KMS-11 (cell line): ENCODE results near the gene THEMIS.

Experiments
- H2AFZ ChIP-seq: fragments of 200-600 bp; sonication (generic); 2 replicates; pipeline ENCODE4 v1.6.1; 2016; ENCODE audit warnings: antibody characterized with exemption, mixed run types, low read depth
- H3K27ac ChIP-seq: fragments of 200-600 bp; sonication (generic); 2 replicates; pipeline ENCODE4 v1.6.1; 2016; ENCODE audit warnings: mild to moderate bottlenecking, mixed run types
- H3K27me3 ChIP-seq: fragments of 200-600 bp; sonication (generic); 2 replicates; pipeline ENCODE4 v1.6.1; 2017; ENCODE audit warnings: mild to moderate bottlenecking, low read depth, mixed run types, moderate library complexity; ENCODE audit not compliant: insufficient read depth
- H3K36me3 ChIP-seq: fragments of 200-600 bp; sonication (generic); 2 replicates; pipeline ENCODE4 v1.6.1; 2017; ENCODE audit warnings: mild to moderate bottlenecking, mixed run types; ENCODE audit not compliant: insufficient read depth
- H3K4me1 ChIP-seq: fragments of 200-600 bp; sonication (generic); 2 replicates; pipeline ENCODE4 v1.6.1; 2016; ENCODE audit warnings: mild to moderate bottlenecking, low read depth, mixed run types; ENCODE audit not compliant: poor library complexity, severe bottlenecking
- H3K4me2 ChIP-seq: fragments of 200-600 bp; sonication (generic); 2 replicates; pipeline ENCODE4 v1.7.0; 2016; ENCODE audit warnings: mild to moderate bottlenecking, mixed run types
- H3K4me3 ChIP-seq: fragments of 200-600 bp; sonication (generic); IDR thresholded peaks from 2 replicates; pipeline ENCODE4 v1.6.1; 2017; ENCODE audit warnings: low read depth, low read length, mixed read lengths; ENCODE audit not compliant: insufficient read depth
- H3K79me2 ChIP-seq: fragments of 200-600 bp; sonication (generic); 2 replicates; pipeline ENCODE4 v1.6.1; 2016; ENCODE audit warnings: low read depth, mixed run types; ENCODE audit not compliant: insufficient read depth
- H3K9ac ChIP-seq: fragments of 200-600 bp; sonication (generic); 2 replicates; pipeline ENCODE4 v1.6.1; 2016; ENCODE audit warnings: mild to moderate bottlenecking, mixed run types
- H4K20me1 ChIP-seq: fragments of 200-600 bp; sonication (generic); 2 replicates; pipeline ENCODE4 v1.6.1; 2016; ENCODE audit warnings: mild to moderate bottlenecking, mixed run types; ENCODE audit not compliant: insufficient read depth
- TF ChIP-seq, protein P1 (sequence below): fragments of 200-600 bp; sonication (generic); conservative IDR thresholded peaks from 2 replicates; pipeline ENCODE4 v1.6.1; 2017; ENCODE audit warnings: low read depth, mild to moderate bottlenecking, antibody characterized with exemption, low read length, moderate library complexity, mixed read lengths

THEMIS gene

DNA sequence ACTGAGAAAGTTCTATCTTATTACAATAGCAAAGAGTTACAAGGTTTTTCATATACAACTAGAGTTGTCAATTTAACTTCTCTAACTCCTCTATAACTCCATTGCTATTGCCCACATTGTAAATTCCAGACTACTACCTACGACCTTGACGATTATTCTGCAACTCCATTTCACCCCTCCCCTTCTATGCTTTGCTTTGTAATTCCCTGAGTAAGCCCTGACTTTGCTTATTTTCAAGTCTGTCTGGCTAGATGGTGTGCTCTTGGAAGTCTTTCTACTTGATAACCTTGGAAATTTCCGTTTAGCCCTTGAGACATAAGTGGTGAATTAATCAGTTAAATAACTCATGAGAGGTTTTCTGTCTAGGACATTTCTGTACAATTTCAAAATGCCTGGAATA is 162.4 kb downstream of the THEMIS start:
- Histone ChIP-seq H3K79me2 (peaks cover 55% of the 10 kb centered on the region), H3K36me3 (no peaks in the 10 kb centered on the region), H2AFZ (no peak overlapping the region), H3K4me2 (no peak overlapping the region), H3K4me3 (no peak overlapping the region), H3K27ac (0 out of 2 replicates have a peak overlapping the region, but pooled peaks have one; percentile 18), H4K20me1 (peaks cover 6% of the 10 kb centered on the region; the same call in 1 of the 2 replicates), H3K9ac (no peak overlapping the region), H3K27me3 (no peaks in the 10 kb centered on the region), H3K4me1 (peaks cover 44% of the 10 kb centered on the region)
- TF ChIP-seq, protein P1, sequence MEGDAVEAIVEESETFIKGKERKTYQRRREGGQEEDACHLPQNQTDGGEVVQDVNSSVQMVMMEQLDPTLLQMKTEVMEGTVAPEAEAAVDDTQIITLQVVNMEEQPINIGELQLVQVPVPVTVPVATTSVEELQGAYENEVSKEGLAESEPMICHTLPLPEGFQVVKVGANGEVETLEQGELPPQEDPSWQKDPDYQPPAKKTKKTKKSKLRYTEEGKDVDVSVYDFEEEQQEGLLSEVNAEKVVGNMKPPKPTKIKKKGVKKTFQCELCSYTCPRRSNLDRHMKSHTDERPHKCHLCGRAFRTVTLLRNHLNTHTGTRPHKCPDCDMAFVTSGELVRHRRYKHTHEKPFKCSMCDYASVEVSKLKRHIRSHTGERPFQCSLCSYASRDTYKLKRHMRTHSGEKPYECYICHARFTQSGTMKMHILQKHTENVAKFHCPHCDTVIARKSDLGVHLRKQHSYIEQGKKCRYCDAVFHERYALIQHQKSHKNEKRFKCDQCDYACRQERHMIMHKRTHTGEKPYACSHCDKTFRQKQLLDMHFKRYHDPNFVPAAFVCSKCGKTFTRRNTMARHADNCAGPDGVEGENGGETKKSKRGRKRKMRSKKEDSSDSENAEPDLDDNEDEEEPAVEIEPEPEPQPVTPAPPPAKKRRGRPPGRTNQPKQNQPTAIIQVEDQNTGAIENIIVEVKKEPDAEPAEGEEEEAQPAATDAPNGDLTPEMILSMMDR, result no peak

DNA sequence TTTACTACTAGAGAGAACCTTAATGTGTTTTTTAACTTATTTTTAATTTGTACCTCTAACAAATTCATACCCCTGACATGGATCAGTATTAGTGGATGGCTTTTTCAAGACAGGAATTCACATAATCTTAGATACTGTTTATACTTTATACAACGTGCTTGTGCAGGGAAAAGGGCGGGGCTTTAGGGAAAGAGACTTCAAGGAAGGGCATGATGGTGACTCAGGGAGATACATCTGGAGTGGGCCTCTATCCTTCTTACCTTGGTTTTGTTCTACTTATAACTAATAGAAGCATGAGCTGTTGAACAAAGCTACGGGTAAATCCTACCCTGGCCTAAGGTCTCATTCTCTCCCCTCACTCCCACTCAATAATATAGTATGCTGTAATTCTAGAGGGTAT is 163.1 kb downstream of the THEMIS start:
- Histone ChIP-seq H3K4me1 (peaks cover 44% of the 10 kb centered on the region), H3K4me2 (no peak overlapping the region), H3K36me3 (no peaks in the 10 kb centered on the region), H3K27ac (peak overlapping the region; percentile 34; the same call in 1 of the 2 replicates), H3K27me3 (no peaks in the 10 kb centered on the region), H4K20me1 (peaks cover 9% of the 10 kb centered on the region; the same call in 1 of the 2 replicates), H3K4me3 (no peak overlapping the region), H3K79me2 (peaks cover 60% of the 10 kb centered on the region), H2AFZ (no peak overlapping the region), H3K9ac (no peak overlapping the region)
- TF ChIP-seq, protein P1, result no peak

DNA sequence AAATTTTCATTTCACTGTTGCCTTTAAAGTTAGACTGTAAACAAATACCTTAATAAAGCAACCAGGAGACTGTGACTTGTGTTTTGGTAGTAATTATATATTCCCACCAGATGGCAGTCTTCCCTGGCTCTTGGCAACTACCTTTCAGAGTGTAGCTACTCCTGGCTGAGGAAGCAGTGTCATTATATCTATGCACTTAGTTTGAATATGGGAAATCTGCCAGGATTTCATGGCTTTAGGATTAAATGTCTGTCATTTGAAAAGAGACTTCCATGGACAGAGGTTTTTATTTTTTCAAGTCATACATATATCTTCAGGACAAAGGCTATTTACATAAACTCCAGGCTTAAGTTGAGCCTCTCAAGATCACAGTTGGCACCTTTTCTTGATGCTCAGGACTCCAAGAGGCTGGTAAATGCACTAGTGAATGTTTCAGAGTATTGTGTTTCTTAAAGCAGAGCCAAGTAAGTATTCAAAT is 163.8 kb downstream of the THEMIS start:
- no peak overlapping the region for H3K4me2 ChIP-seq

DNA sequence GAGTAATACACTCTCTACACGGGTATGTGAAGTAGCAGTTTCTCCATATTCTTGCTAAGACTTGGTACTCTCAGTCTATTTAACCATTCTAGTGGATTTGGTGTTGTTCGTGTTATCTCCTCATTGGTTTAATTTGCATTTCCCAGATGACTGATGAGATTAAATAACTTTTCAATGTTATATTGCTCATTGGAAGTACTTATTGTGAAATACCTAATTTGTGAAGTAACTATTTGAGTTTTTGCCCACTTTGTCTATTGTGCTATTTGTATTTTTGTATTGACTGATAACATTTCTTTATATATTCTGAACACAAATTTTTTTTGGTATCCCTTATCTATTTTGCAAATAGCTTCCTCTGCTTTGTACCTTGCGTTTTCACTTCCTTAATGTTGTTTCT is 167.9 kb downstream of the THEMIS start:
- Histone ChIP-seq H3K27me3 (no peaks in the 10 kb centered on the region), H4K20me1 (peaks cover 6% of the 10 kb centered on the region; the same call in 1 of the 2 replicates), H3K79me2 (peaks cover 36% of the 10 kb centered on the region; the same call in 1 of the 2 replicates), H3K4me2 (no peak overlapping the region), H3K4me3 (no peak overlapping the region), H2AFZ (no peak overlapping the region), H3K27ac (no peak overlapping the region), H3K9ac (no peak overlapping the region), H3K36me3 (no peaks in the 10 kb centered on the region), H3K4me1 (peaks cover 16% of the 10 kb centered on the region)
- TF ChIP-seq, protein P1, result no peak

More for the DNA sequence above, 163.8 kb downstream of the THEMIS start:
- peaks cover 60% of the 10 kb centered on the region; the same call in 1 of the 2 replicates for H3K79me2 ChIP-seq
- no peak overlapping the region for H2AFZ ChIP-seq
- TF ChIP-seq, protein P1, result peak; percentile 64
- peaks cover 44% of the 10 kb centered on the region for H3K4me1 ChIP-seq
- no peaks in the 10 kb centered on the region for H3K27me3 ChIP-seq
- H3K4me3 ChIP-seq, result no peak overlapping the region
- no peak overlapping the region for H3K9ac ChIP-seq
- peaks cover 9% of the 10 kb centered on the region; the same call in 1 of the 2 replicates for H4K20me1 ChIP-seq
- H3K27ac ChIP-seq, result peak overlapping the region; percentile 34; the same call in 1 of the 2 replicates
- no peaks in the 10 kb centered on the region for H3K36me3 ChIP-seq
